NCI-H1417 treated with DMSO at 0.1 percent for 48 hours (cell line): ENCODE results near the gene SLC43A1.

Experiments
- DNase-seq: peaks from one replicate; lab custom pipeline; 2025; lab: John Stamatoyannopoulos, UW

The SLC43A1 gene

DNA sequence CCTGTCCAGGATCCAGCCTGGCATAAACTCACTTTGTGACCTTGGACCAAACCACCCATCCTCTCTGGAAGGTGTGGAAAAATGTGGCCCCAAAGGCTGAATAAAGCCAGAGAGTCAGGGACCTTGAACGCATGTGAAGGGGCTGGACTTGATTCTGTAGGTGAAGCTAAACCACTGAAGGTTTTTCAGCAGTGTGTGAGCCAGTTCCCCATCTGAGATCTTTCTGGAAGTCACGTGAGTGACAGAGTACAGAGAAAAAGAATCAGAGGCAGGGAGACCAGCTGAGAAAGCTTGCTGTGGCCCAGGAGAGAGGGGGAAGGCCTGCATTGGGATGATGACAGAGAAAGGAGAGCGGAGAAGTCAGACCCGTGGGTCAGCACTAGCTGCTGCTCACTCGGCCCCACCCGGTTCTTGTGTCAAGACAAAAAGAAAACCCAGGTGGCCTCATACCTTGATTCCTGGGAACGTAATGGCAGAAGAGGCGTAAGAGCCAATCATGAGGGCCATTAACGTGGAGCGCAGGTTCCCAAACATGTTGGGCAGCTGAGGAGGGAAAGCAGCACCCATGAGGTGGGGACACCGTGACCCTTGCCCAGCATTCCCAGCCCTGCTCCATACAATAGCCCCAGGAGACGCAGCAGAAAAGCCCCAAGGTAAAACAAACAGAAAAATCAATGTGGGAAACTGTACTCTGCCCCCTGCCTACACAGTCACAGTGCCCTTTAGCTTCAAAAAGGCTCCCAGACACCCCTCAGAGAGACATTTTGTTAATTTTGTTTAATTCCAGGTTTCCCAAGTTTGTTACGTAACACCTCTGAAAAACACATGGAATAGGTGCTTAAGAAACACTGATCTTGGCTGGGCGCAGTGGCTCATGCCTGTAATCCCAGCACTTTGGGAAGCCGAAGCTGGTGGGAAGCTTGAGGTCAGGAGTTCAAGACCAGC lies 17.9 kb downstream of the SLC43A1 start:
- DNase-seq = no peak

DNA sequence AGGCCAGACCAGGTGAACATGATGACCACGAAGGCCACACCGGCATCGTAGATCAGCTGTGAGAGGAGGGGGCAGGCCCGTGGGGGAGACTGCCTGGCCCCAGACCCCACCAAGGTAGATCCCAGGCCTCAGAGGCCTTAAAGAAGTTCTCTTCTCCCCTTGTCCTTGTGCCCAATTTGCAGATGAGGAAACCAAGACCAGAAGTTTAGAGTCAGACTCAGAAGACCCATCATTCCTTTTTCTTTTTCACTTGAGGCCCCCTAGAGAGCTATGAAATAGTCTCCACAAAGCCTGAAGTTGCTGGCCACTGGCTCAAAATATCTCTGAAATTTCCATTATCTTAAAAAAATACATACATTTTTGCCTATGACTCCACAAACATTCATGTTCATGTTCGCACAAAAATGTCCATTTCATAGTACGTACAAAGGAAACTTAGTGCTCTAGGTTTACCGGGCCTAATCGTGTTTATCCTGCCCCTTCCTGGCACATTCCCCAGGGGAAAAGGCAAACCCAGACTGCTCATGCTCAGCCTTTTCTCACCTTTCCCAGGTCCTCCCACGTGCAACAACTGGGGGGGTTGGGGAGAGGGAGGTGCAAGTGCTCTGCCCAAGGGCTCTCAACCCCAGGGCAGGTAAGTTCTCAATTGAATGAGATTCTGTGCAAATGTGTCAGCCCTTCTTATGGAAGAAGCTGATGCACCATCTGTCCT lies 19.2 kb downstream of the SLC43A1 start:
- DNase-seq = no peak

DNA sequence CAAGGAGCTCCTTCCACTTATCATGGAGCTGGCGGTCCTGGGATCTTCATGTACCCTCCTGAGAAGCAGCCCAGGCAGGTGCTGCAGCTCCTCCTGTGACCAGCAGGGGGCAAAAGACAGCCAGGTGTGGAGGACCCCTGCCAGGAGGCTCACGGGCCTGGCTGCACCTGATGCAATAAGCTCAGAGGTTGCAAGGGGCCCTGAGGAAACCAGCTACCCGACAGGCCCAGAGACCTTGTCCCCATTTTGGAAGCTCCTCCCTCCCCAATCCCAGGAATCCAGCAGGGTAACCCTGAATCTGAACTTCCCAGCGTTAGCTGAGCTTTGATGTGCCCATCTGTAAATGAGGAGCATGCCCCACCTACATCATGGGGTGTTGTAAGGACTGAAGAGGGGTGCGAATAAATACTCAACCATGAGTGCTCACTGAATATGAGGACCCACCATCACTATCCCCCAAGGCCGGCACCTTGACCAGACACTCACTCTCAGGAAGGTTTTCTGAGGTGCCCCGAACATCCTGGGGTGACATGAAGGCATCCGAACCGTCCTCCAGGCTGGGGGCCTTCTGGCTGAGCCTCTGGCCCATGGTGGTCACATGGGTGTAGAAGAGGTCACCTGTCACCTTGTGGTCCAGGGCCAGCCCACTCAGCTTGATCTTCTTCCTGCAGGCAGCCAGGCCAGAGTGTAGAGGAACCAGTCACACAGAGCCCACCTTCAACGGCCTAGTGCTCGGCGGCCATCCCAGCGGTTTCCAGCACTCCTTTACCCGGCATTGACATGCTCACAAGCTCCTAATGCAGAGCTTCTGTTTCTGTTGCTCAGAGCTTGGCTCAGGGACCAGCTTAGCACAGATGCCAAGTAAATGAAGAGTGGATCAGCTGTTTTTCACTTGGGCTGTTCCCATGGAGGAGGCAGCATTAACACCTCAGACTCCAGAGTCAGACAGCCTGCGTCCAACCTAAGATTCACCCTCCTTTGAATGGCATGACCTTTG lies 21.7 kb downstream of the SLC43A1 start:
- no peak for DNase-seq

DNA sequence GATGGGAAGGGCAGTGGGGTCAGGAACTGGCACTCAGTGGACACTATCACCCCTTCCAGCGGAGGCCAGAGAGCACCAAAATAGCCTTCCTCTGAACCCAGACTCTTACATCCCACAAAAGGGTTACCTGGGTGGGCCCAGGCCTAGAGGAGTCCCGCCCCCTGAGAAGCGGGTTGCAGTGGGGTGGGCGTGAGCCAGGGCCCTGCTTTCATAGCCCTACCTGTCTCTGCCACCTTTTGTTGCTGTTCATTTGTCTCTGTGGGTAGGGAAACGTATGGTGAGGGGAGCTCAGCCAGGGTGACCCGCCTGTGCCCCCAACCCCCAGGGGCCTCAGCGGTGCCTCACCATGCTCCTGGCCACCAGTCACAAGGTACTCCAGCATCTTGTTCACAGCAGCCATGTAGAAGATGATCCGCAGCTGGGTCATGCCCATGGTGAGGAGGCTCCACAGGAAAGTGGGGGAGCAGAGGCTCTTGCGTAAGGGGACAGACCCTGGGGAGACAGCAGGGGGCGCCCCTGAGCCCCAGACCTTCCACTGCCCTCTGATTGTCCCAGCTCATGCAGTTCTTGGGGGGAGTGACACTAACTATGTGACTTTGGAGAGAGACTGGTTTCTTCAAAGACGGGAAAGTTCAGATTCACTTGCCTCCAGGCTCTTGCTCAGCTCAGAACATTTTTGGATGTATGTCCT lies 24.0 kb downstream of the SLC43A1 start:
- DNase-seq = no peak

DNA sequence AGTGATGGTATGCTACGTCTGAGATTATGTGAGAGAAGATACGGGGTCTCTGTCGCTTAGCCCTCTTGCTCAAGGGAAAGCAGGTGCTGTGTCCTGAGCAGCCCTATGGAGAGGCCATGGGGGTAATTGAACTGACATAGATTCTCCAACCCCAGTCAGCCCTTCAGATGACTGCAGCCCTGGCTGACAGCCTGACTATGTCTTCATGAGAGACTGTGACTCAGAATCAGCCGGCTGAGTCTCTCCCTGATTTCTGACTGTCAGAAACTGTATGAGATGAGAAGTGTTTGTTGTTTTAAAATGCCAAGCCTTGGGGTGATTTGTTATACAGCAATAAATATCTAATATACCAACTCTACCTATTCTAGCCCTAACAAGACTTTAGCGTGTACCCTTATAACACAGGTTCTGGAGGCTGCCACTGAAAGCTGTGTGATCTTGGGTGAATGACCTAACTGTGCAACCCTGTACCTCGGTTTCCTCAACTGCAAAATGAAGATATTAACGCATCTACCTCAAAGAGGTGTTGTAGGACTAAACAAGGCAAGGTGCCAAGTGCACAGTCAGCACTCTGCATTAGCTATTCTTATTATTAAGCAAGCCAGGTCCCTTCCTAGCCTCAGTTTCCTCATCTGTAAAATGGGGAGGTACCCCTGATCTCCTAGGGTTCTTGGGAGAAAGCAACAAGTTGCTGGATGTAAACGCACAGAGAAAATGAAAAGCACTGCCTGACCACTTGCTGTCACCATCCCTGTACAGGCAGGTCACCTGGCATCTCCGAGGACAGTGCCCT lies 24.9 kb downstream of the SLC43A1 start:
- no peak for DNase-seq

DNA sequence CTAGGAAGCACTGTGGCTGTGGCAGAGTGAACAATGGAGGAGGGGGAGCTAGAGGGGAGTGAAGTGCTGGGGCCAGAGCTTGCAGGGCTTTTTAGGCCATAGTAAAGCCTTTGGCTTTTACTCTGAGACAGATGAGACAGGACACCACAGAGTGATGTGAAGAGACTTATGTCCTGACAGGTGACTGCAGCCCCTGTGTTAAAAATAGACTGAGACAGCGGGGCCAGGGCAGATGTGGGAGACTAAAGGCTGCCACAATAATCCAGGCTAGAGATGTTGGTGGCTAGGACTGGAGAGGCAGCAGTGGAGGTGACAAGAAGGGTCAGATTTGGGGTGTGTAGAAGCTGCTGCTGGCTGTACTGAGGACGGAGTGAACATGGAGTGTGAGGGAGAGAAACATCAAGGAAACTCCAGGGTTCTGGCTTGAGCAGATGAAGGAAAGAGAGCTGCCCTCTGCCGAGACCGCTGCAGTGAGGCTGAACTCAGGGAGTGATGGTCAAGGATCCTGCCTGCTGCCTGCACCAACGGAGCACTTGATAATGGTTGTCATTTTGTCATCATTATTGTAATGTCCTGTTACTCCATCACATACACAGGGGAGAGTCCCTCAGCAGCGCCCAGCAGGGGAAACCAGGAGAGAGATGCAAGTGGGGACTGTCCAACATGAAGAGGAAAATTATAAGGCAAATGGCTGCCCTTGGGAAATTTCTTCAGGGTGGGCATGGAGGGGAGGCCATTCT lies 27.4 kb downstream of the SLC43A1 start:
- DNase-seq = no peak

DNA sequence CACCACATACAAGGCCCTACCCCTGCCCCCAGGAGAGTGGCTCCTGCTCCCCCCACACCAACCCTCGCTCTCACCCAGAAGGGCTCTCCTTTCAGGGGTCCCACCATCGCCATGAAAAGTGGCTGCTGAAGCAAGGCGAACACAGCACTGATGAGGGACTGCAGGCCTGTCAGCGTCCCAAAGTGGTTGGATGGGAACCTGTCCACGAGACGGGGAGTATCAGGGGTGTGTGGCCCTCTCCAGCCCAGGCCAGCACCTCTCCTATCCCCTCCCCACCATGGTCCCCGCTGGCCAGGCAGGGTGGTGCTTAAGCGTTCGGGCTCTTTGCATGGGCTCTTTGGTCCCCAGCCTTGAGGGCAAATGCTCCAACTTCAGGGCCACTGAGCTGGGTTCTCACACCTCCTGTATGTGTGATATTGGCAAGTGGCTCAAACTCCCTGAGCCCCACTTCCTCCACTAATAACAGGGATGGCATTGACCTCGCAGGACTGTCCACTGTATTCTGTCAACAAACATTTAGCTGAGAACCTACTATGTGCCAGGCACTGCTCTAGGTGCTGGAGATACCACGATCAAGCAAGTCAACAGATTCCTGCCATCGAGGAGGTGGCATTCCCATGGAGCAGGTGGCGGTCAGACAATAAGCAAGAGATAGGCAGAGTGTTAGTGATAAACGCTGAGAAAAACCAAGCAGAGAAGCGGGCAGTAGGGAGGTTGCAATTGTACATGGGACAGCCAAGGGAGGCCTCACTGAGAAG lies 28.3 kb downstream of the SLC43A1 start:
- no peak for DNase-seq

DNA sequence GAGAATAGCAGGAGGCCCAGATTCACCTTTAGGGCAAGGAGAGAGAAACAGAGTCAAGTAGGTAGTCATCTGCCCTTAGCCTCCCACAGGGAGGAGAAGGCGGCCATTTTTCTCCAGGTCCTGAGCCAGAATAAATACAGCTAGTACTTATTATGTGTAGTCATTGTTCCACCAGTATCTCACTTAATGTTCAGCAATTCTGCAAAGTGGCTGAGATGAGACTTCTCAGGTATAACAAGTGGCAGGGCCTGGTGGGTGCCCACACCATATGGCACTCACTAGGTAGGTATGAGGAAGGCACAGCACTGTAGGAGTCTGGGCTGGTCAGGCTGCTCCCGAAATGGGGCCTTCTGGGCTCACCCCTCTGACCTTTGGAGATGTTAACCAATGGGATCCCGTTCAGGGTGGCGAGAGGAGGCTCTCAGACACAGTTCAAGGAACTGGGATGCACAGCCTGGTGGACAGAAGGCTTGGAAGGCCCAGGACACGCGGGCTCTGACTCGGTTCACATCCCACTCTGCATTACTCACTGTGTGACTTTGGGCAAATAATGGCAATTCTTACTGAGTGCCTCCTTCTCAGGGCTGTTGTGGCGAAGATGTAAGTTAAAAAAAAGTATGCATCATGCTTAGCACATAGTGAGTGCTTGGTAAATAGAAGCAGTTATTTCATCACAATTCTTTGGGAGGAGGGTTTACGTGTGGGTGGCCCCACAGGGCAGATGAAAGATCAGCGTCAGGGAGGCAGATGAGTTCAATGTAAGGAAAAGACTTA lies 30.1 kb downstream of the SLC43A1 start:
- DNase-seq = no peak

DNA sequence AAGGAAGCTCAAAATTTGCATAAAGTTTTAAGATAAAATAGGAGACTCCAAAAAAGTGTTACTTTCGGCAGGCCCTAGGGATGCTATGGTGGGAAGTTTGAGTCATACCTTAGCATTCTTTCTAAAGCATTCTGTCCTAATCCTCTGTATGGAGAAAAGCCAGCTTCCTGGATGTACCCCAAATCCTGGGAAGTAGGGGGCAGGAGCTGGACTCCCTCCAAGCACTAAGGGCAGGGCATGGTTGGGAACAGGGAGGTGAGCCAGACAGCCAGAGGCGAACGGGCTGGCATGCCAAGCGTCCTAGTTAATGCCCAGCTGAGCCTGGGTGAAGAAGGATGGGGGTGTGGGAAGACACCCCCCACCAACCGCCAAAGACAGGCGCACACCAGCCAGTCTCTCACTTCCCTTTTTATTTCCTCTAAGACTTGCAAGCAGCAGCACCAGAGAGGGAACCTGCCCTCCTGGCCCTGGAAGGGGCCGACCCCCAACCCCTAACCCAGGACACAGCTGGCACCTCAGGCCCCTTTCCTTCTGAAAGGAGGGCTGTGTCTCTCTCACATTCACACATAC lies 31.3 kb downstream of the SLC43A1 start:
- DNase-seq = no peak

DNA sequence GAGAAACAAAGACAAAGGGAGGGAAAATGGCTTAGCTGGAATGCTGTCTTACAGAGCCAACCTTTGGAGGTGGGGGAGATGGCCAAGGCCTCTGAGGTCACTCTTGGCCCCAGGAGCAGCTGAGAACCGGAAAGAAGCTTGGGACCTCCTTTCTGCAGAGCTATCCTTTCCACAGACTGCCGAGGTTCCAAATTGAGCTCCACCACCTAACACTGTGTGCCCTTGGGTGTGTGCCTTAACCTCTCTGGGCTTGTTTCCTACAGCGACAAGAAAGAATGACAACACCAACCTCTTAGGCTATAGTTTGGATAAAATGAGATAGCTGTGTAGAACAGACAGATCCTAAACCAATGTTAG lies 32.0 kb downstream of the SLC43A1 start:
- DNase-seq = no peak

DNA sequence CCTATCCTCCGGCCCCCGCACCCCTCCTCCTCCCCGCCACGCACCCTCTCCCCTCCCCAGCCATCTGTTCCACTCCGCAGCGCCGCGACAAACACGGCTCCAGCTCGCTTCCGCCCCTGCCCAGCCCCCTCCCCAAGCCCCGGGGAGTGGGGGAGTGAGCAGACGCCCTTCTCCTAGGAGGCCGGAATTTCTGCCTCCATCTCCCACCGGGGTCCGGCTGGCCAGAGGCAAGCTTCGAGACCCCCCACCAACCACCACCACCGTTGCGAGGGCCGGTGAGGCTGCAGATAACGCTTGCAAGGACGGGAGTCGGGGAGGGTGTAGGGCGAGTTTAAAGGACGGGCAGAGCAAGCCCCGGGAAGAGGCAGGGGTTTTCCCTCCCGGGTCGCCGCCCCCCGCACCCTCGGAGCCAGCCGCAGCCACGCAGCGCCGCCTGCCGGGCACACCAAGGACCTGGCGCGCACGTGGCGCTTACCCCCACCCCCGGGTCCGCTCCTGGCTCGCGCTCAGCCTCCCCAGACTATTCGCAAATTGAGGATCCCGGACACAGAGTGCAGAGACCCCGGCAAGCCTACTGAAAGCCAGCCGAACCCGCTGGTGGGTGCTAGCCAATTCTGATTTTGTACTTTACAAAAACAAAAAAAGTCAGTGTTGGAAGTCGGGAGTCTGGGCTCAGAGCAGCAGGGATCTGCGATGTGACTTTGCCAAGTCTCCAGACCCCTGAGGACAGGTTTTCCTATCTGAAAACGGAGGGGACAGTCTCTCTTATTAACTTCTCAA lies 32.5 kb downstream of the SLC43A1 start:
- DNase-seq = no peak

DNA sequence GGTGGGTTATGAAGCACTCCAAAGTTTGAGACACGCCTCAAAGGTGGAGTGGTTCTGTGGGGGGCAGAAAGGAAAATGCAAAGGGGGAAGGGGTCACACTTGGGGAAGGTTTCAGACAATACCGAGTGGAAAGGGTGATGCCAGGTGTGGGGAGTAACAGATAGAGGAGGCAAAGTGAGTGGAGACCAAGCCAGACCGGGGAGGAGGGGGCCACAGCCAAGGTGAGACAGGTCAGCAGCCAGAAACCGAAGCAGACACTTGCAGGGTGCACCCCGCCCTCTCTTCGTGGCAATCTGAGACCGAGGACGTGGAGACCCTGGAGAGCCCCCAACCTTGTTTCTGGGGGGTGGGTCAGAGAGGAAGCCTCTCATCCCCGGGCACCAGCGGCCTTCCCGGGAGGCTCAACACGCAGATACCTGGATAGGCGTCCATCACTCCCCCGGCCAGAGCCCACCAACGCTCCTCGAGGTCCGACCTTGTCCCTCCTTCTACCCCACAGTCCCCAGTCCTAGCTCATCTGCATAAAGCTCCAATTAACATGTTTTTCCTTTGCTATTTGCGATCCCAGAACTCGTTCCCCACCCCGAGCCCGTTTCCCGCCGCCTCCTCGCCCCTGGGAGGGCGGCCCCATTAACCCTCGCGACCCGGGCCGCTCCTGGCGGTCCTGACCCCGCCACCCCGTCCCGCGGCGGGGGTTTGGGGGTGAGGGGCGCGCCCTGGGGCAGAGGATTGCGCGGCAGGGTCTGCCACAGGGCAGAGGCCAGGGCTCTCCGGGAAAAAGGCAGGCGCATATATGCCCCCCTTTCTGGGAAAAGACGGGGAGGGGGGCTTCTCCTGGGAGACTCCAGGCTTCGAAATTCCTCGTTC lies 33.4 kb downstream of the SLC43A1 start:
- no peak for DNase-seq

DNA sequence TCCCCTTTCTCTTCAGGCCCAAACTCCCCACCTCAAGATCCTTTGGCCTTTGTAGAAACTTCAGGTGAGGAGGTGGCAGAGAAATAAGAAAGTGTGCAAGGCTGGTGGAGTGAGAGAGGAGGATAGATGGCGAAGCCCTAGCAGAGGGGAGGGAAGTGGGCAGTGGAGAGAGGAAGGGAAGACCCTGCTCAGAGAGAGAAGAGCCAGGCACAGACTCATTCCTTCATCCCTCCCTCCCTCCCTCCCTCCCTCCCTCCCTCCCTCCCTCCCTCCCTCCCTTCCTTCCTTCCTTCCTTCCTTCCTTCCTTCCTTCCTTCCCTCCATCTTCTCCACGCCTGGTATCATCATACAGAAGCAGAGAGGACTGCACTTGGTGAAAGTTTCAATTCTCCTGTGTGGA lies 34.2 kb downstream of the SLC43A1 start:
- no peak for DNase-seq

DNA sequence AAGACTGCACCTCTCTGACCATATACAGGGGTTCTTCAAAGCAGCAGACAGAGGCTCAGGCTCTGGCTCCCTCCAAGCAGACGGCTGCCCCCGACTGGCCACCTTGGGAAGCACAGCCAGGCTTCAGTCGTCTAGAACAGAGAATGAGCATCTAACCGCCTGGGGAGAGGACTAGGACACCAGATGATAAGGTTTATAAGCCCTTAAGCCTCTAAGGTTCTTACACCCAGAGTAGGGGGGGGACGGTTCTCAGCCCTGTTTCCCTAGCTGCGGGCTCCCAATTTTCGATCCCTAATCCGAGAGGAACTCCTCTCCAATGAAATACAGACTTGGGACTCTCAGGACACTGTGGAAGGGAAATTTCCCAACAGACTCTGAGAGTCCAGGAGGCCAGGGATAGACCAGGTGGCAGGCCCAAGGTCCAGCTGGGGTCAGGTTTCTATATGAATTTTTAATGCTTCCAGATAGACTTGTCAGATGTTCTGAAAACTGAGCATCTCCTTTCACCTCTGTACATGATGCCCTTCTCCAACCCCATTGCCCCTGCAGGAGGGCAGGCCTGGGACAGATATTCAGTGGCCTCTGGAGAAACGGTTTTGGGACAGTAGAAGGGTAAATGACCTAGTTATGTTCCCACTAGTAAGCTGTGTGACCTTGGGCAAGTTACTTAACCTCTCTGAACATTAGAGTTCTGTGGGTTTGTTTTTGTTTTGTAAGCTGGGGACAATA lies 34.9 kb downstream of the SLC43A1 start:
- no peak for DNase-seq

DNA sequence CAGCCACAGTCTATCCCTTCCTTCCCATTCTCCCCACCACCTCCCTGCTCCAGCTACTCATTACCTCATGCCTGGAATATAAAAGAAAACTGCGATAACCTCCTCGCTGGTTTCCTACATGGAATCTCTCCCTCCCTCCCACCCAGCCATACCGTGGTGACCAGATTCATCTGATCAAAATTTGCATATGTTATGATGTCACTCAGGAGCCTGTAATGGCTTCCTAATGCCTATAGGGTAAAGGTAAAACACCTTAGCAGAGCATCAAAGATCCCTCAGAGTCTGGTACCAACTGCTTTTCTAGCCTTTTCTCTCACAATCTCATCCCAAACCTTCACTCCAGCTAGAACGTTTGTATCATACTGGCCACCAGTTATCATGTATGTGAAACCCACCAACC lies 35.6 kb downstream of the SLC43A1 start:
- DNase-seq = no peak
